ENCODE results near the gene ARSH.
"Not testable (repeated sequence)": the region's sequence is repeated elsewhere in the genome, so short reads cannot be mapped to it uniquely, and the experiment has no call there.

ARSH gene

DNA sequence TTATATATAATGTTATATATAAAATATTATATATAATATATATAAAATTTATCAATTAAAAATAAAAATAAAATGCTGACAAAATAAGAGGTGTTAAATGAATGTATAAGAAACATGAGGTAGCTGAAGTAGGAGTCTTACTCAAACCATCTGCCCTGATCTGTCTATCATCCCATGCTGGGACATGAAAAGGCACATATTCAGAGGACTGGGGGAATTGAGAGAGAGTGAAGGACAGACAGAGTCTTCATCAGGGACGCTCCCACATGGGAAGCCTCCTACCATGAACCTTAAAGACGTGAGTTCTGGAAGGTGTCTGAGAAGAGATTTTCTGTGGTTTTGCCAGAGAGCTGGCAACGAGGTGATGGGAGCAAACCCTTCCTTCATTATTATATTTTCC, 30.9 kb downstream of the ARSH start:
- no peak for DNase-seq (ENCODE audit: low spot score)

GRCh38 chrX:3044196-3044595, 37.9 kb downstream of the ARSH start:
- no peak for DNase-seq (ENCODE audit: low spot score)

GRCh38 chrX:3044671-3045070, 38.3 kb downstream of the ARSH start:
- DNase-seq (ENCODE audit: low spot score): no peak

GRCh38 chrX:3046253-3047240, 40.2 kb downstream of the ARSH start:
- DNase-seq (ENCODE audit: low spot score): no peak

- not testable (repeated sequence) for DNase-seq (ENCODE audit: low spot score)
Measured at GRCh38 chrX:3050523-3051175, 44.3 kb downstream of the ARSH start.

DNA sequence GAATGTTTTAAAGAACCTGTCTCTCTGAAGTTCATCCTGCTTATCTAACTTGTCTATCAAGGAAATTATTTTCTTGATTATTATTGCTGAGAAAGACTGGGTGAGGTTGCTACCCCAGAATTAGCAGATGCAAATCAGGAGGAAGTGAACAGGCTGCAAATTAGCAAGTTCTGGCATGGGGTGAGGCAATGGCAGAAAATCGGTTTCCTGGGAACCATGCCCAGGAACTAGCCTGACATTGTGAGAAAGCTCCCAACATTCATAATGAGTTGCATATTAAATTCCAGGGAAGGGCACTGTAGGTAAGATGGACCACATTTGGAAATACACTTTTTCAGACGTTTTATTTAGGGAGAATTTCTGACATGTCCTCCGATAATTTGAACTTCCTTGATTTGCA, 46.5 kb downstream of the ARSH start:
- DNase-seq (ENCODE audit: low spot score): no peak

DNA sequence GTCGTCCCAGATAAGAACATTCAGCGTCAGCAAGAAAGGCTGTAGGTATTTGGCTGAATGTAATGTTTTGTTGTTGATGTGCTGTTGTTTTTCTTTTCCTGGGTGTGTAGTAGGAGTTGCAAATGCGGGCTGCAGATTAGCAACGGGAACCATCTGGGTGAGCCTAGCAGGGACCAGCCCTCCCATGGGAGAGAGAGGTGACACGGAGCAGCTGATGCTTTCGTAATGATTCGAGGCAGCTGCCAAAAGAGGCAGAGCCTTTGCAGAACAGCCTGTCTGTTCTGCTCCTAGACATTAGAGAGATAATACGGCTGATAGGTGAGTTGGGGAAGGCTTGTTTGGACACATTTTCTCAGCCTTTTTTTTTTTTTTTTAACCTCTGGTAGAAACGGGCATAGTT, 60.2 kb downstream of the ARSH start:
- DNase-seq (ENCODE audit: low spot score): no peak

- no peak for DNase-seq (ENCODE audit: low spot score)
Measured at GRCh38 chrX:3075959-3076358, 69.6 kb downstream of the ARSH start.

GRCh38 chrX:3076416-3076991, 70.2 kb downstream of the ARSH start:
- no peak for DNase-seq (ENCODE audit: low spot score)
